Neural cell (in vitro differentiated cells): ENCODE results near the gene TMEM191C.
"Not testable (repeated sequence)": the region's sequence is repeated elsewhere in the genome, so short reads cannot be mapped to it uniquely, and the experiment has no call there.

ENCODE experiments used
- EZH2 ChIP-seq: fragments of 200-600, 300-800 bp; shearing (Covaris generic), sonication (generic); IDR thresholded peaks from 2 replicates; pipeline ENCODE4 v1.6.1; 2014; ENCODE audit warnings: antibody characterized with exemption, low read length, borderline replicate concordance, mild to moderate bottlenecking; ENCODE audit not compliant: insufficient read depth, poor library complexity, severe bottlenecking
- MXI1 ChIP-seq: fragments of 450-650 bp; conservative IDR thresholded peaks from 2 replicates; pipeline ENCODE4 v1.6.1; 2014; ENCODE audit warnings: antibody characterized with exemption, mild to moderate bottlenecking; ENCODE audit not compliant: poor library complexity, severe bottlenecking
- TF ChIP-seq, protein P1 (sequence below): fragments of 450-650 bp; IDR thresholded peaks from 2 replicates; pipeline ENCODE4 v1.5.1; 2014; ENCODE audit warnings: antibody characterized with exemption, mild to moderate bottlenecking, moderate library complexity; ENCODE audit not compliant: poor library complexity, severe bottlenecking

DNA sequence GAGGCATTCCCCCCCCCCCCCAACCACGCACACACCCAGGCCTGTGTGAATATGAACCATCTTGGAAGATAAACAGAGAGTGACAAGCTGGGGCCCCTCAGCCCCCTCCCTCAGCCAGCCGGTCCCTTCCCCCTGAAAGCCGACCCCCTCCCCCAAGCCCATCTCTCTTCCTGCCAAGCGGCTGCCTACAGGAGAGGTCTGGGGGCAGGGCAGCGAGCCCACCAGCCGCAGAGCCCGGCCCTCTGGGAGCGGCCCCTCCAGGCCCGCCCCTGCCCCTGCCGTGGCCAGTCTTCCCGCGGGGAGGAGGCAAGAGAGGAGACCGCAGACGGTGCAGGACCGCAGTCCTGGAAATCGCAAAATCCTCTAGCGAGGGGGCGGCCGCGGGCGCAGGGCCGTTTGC lies 49.3 kb downstream of the TMEM191C start:
- TF ChIP-seq, protein P1, sequence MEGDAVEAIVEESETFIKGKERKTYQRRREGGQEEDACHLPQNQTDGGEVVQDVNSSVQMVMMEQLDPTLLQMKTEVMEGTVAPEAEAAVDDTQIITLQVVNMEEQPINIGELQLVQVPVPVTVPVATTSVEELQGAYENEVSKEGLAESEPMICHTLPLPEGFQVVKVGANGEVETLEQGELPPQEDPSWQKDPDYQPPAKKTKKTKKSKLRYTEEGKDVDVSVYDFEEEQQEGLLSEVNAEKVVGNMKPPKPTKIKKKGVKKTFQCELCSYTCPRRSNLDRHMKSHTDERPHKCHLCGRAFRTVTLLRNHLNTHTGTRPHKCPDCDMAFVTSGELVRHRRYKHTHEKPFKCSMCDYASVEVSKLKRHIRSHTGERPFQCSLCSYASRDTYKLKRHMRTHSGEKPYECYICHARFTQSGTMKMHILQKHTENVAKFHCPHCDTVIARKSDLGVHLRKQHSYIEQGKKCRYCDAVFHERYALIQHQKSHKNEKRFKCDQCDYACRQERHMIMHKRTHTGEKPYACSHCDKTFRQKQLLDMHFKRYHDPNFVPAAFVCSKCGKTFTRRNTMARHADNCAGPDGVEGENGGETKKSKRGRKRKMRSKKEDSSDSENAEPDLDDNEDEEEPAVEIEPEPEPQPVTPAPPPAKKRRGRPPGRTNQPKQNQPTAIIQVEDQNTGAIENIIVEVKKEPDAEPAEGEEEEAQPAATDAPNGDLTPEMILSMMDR, result not testable (repeated sequence)
- not testable (repeated sequence) for TF ChIP-seq MXI1, EZH2
